C4-2B (cell line): ENCODE data around the gene SMIM5.

Experiments used
- ZFX ChIP-seq: fragments of 450-650 bp; IDR thresholded peaks from 2 replicates; pipeline ENCODE4 v1.6.1; 2017
- TF ChIP-seq, protein P1 (sequence below): fragments of 450-650 bp; conservative IDR thresholded peaks from 2 replicates; pipeline ENCODE4 v1.5.1; 2017; ENCODE audit warnings: mild to moderate bottlenecking

DNA sequence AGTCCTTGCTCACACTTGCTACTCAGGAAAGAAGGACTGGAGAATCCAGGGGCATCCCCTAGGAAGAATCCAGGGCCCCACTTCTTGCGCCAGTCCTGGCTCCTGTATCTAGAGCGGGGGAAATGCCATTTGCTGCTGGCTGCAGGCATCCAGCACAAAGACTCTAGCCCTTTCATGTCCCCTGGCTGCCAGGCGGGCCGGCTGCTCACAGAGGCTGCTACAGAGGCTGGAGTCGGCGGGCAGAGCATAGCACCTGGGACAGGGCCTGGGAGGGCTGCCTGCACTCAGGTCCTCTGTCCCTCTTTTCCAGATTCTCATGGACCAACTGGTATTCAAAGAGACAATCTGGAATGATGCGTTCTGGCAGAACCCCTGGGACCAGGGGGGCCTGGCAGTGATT is 13.8 kb downstream of the SMIM5 start:
- TF ChIP-seq, protein P1, sequence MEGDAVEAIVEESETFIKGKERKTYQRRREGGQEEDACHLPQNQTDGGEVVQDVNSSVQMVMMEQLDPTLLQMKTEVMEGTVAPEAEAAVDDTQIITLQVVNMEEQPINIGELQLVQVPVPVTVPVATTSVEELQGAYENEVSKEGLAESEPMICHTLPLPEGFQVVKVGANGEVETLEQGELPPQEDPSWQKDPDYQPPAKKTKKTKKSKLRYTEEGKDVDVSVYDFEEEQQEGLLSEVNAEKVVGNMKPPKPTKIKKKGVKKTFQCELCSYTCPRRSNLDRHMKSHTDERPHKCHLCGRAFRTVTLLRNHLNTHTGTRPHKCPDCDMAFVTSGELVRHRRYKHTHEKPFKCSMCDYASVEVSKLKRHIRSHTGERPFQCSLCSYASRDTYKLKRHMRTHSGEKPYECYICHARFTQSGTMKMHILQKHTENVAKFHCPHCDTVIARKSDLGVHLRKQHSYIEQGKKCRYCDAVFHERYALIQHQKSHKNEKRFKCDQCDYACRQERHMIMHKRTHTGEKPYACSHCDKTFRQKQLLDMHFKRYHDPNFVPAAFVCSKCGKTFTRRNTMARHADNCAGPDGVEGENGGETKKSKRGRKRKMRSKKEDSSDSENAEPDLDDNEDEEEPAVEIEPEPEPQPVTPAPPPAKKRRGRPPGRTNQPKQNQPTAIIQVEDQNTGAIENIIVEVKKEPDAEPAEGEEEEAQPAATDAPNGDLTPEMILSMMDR: no peak
- TF ChIP-seq ZFX: no peak
